H1 (cell line): ENCODE data around the gene PITPNC1. TPM values are rescaled to one million over a fixed set of nuclear protein-coding genes. Genes with fewer than 3 reads are reported as not detected.

Experiments
- CTCF ChIA-PET: fragments of 300-600 bp; sonication (Branson Sonifier 250); formaldehyde crosslinking; loops from one replicate; lab custom pipeline; 2021; ENCODE audit not compliant: partially characterized antibody; lab: Charles Lee
- POLR2A ChIA-PET: fragments of 300-600 bp; sonication (Branson Sonifier 250); formaldehyde crosslinking; loops from one replicate; lab custom pipeline; 2021; ENCODE audit warnings: inconsistent platforms; ENCODE audit not compliant: partially characterized antibody; lab: Charles Lee
- DNase-seq, 2 experiments: peaks; one replicate each; pipeline versions ENCODE4 v3.0.0 to v3.0.0-alpha.2; 2010 to 2022; ENCODE audit warnings: low spot score in 2 of 2, low read depth in 1 of 2, mixed read lengths in 1 of 2
- FAIRE-seq: peaks from 2 replicates; lab custom pipeline; 2011; peaks lifted over from hg19 to GRCh38; lab: Jason Lieb, UNC
- H2AFZ ChIP-seq: 2 replicates; pipeline ENCODE4 v1.8.1; 2012; ENCODE audit warnings: low read length, inconsistent platforms
- H2AK5ac ChIP-seq: 2 replicates; pipeline ENCODE4 v1.6.1; 2013; ENCODE audit warnings: low read depth, low read length
- H2BK120ac ChIP-seq: replicated peaks from 2 replicates; pipeline ENCODE3; 2013; ENCODE audit warnings: low read depth, low read length, inconsistent platforms
- H2BK12ac ChIP-seq: 2 replicates; pipeline ENCODE4 v1.6.1; 2013; ENCODE audit warnings: low read depth, low read length
- H2BK15ac ChIP-seq: 2 replicates; pipeline ENCODE4 v1.6.1; 2013; ENCODE audit warnings: low read length
- H2BK20ac ChIP-seq: 2 replicates; pipeline ENCODE4 v1.6.1; 2013; ENCODE audit warnings: low read length
- H2BK5ac ChIP-seq: 2 replicates; pipeline ENCODE4 v1.6.1; 2013; ENCODE audit warnings: low read depth, low read length
- H3K14ac ChIP-seq: 2 replicates; pipeline ENCODE4 v1.6.1; 2013; ENCODE audit warnings: inconsistent platforms; ENCODE audit not compliant: insufficient read length
- H3K18ac ChIP-seq: 2 replicates; pipeline ENCODE4 v1.6.1; 2013; ENCODE audit warnings: low read length; ENCODE audit errors: extremely low read depth
- H3K23ac ChIP-seq: 2 replicates; pipeline ENCODE4 v1.6.1; 2013; ENCODE audit warnings: inconsistent platforms; ENCODE audit not compliant: insufficient read length
- H3K23me2 ChIP-seq: 2 replicates; pipeline ENCODE4 v1.6.1; 2013; ENCODE audit warnings: low read depth, low read length
- H3K27ac ChIP-seq: 2 replicates; pipeline ENCODE4 v1.6.1; 2011; ENCODE audit warnings: low read depth, low read length, inconsistent platforms
- H3K27me3 ChIP-seq, 4 experiments: replicated peaks in 1 of 4; 1 replicate in 1 of 4; 2 replicates in 3 of 4; pipeline versions ENCODE4 v1.6.1 to v1.8.1; 2011 to 2013; ENCODE audit warnings: low read length in 3 of 4, mild to moderate bottlenecking in 3 of 4, inconsistent platforms in 2 of 4, mixed read lengths in 2 of 4, moderate library complexity in 1 of 4; ENCODE audit not compliant: control insufficient read depth in 3 of 4, insufficient read depth in 3 of 4; ENCODE audit errors: extremely low read depth in 1 of 4
- H3K36me3 ChIP-seq, 4 experiments: 2 replicates each; pipeline versions ENCODE4 v1.6.1 to v1.8.1; 2011 to 2013; ENCODE audit warnings: mild to moderate bottlenecking in 4 of 4, low read length in 3 of 4, moderate library complexity in 2 of 4, control low read depth in 1 of 4, inconsistent platforms in 1 of 4; ENCODE audit not compliant: insufficient read depth in 4 of 4, control insufficient read depth in 2 of 4
- H3K4ac ChIP-seq: replicated peaks from 2 replicates; pipeline ENCODE3; 2013; ENCODE audit warnings: low read length, low read depth, mixed read lengths, inconsistent platforms; ENCODE audit not compliant: insufficient read length
- H3K4me1 ChIP-seq, 4 experiments: replicated peaks in 1 of 4; 1 replicate in 1 of 4; 2 replicates in 3 of 4; pipeline versions ENCODE4 v1.6.1 to v1.8.1; 2011 to 2013; ENCODE audit warnings: low read length in 3 of 4, inconsistent platforms in 2 of 4, mixed read lengths in 1 of 4; ENCODE audit not compliant: insufficient read depth in 4 of 4, control insufficient read depth in 3 of 4
- H3K4me2 ChIP-seq, 2 experiments: 2 replicates each; pipeline versions ENCODE4 v1.6.1 to v1.8.1; 2011 to 2013; ENCODE audit warnings: low read depth in 2 of 2, low read length in 2 of 2, control low read depth in 1 of 2, inconsistent platforms in 1 of 2, mild to moderate bottlenecking in 1 of 2; ENCODE audit not compliant: insufficient read depth in 1 of 2
- H3K4me3 ChIP-seq, 4 experiments: fragments of 200-600, 300-600 bp in 1 of 4; sonication (generic), shearing (Covaris generic), sonication (Bioruptor Twin) in 1 of 4; 2 replicates each; pipeline versions ENCODE4 v1.5.1 to v1.8.1; 2011 to 2016; ENCODE audit warnings: low read length in 4 of 4, low read depth in 3 of 4, control low read depth in 2 of 4, inconsistent platforms in 2 of 4, mild to moderate bottlenecking in 2 of 4, mixed read lengths in 1 of 4, moderate library complexity in 1 of 4; ENCODE audit not compliant: insufficient read depth in 2 of 4; ENCODE audit errors: extremely low read depth in 1 of 4
- H3K56ac ChIP-seq: replicated peaks from 2 replicates; pipeline ENCODE3; 2013; ENCODE audit warnings: low read depth, mild to moderate bottlenecking, mixed read lengths, low read length, inconsistent platforms; ENCODE audit not compliant: insufficient read length
- H3K79me1 ChIP-seq: 2 replicates; pipeline ENCODE4 v1.6.1; 2013; ENCODE audit warnings: low read depth, low read length, control low read depth
- H3K79me2 ChIP-seq, 2 experiments: 2 replicates each; pipeline versions ENCODE4 v1.6.1 to v1.8.1; 2012 to 2013; ENCODE audit warnings: low read length in 2 of 2, mild to moderate bottlenecking in 2 of 2, inconsistent platforms in 1 of 2; ENCODE audit not compliant: insufficient read depth in 2 of 2, control insufficient read depth in 1 of 2
- H3K9ac ChIP-seq, 4 experiments: replicated peaks in 1 of 4; 1 replicate in 1 of 4; 2 replicates in 3 of 4; pipeline versions ENCODE4 v1.6.1 to v1.8.1; 2011 to 2013; ENCODE audit warnings: low read depth in 3 of 4, low read length in 3 of 4, control low read depth in 2 of 4, mild to moderate bottlenecking in 2 of 4, moderate library complexity in 2 of 4, inconsistent platforms in 1 of 4; ENCODE audit errors: extremely low read depth in 1 of 4
- H3K9me3 ChIP-seq, 2 experiments: 2 replicates each; pipeline versions ENCODE4 v1.6.1 to v1.8.1; 2012 to 2013; ENCODE audit warnings: mild to moderate bottlenecking in 2 of 2, moderate library complexity in 2 of 2, control low read depth in 1 of 2, inconsistent platforms in 1 of 2, low read depth in 1 of 2, low read length in 1 of 2, mixed read lengths in 1 of 2; ENCODE audit not compliant: insufficient read depth in 2 of 2
- H4K20me1 ChIP-seq, 2 experiments: replicated peaks in 1 of 2; 2 replicates each; pipeline versions ENCODE3 to v1.8.1; 2011 to 2013; ENCODE audit warnings: inconsistent platforms in 2 of 2, low read length in 2 of 2, mild to moderate bottlenecking in 1 of 2; ENCODE audit not compliant: insufficient read depth in 2 of 2, control insufficient read depth in 1 of 2
- H4K5ac ChIP-seq: 2 replicates; pipeline ENCODE4 v1.6.1; 2013; ENCODE audit warnings: low read length, low read depth, mixed read lengths, inconsistent platforms; ENCODE audit not compliant: insufficient read length
- H4K8ac ChIP-seq: 2 replicates; pipeline ENCODE4 v1.8.0; 2013; ENCODE audit warnings: mild to moderate bottlenecking, moderate library complexity, low read length, inconsistent platforms; ENCODE audit not compliant: insufficient read depth; ENCODE audit errors: extremely low read depth
- H4K91ac ChIP-seq: replicated peaks from 2 replicates; pipeline ENCODE3; 2013; ENCODE audit warnings: low read length, mixed read lengths, inconsistent platforms; ENCODE audit not compliant: insufficient read length
- CHD2 ChIP-seq: IDR thresholded peaks from 2 replicates; pipeline ENCODE4 v1.6.1; 2012; ENCODE audit warnings: low read length, improper control_type of control experiment
- CREB1 ChIP-seq: IDR thresholded peaks from 2 replicates; pipeline ENCODE4 v1.6.1; 2012; ENCODE audit warnings: inconsistent platforms
- EGR1 ChIP-seq: IDR thresholded peaks from 2 replicates; pipeline ENCODE4 v1.6.1; 2011; ENCODE audit warnings: low read depth, low read length, borderline replicate concordance
- EP300 ChIP-seq, 2 experiments: IDR thresholded peaks; 1 replicate in 1 of 2; 2 replicates in 1 of 2; pipeline ENCODE4 v1.6.1; 2011 to 2012; ENCODE audit warnings: low read depth in 2 of 2, low read length in 2 of 2, mild to moderate bottlenecking in 2 of 2, borderline replicate concordance in 1 of 2, inconsistent platforms in 1 of 2, moderate library complexity in 1 of 2
- FOSL1 ChIP-seq: IDR thresholded peaks from 2 replicates; pipeline ENCODE4 v1.6.1; 2011; ENCODE audit warnings: mild to moderate bottlenecking, low read depth, low read length, moderate library complexity; ENCODE audit not compliant: insufficient read depth
- JUND ChIP-seq: IDR thresholded peaks from 2 replicates; pipeline ENCODE4 v1.6.1; 2011; ENCODE audit warnings: mild to moderate bottlenecking, improper control_type of control experiment, low read length
- NANOG ChIP-seq: IDR thresholded peaks from 2 replicates; pipeline ENCODE4 v1.6.1; 2011; ENCODE audit warnings: low read length, low read depth, mild to moderate bottlenecking, inconsistent platforms; ENCODE audit not compliant: insufficient read depth, poor library complexity, severe bottlenecking
- PHF8 ChIP-seq: fragments of 200-600 bp; sonication (generic); conservative IDR thresholded peaks from 2 replicates; pipeline ENCODE4 v1.7.1; 2012; ENCODE audit warnings: low read depth, mild to moderate bottlenecking, inconsistent platforms, low read length, moderate library complexity
- RXRA ChIP-seq: IDR thresholded peaks from 2 replicates; pipeline ENCODE4 v1.6.1; 2011; ENCODE audit warnings: low read depth, mild to moderate bottlenecking, low read length, moderate library complexity; ENCODE audit not compliant: insufficient read depth
- SIN3A ChIP-seq, 2 experiments: IDR thresholded peaks in 1 of 2; conservative IDR thresholded peaks in 1 of 2; 2 replicates each; pipeline ENCODE4 v1.6.1; 2011 to 2012; ENCODE audit warnings: low read length in 2 of 2, improper control_type of control experiment in 1 of 2, low read depth in 1 of 2, mild to moderate bottlenecking in 1 of 2
- SIRT6 ChIP-seq: IDR thresholded peaks from one replicate; pipeline ENCODE4 v1.7.1; 2012; ENCODE audit warnings: low read length, inconsistent platforms
- TAF1 ChIP-seq: IDR thresholded peaks from 2 replicates; pipeline ENCODE4 v1.6.1; 2011; ENCODE audit warnings: mild to moderate bottlenecking, low read depth, low read length
- TCF12 ChIP-seq: IDR thresholded peaks from 2 replicates; pipeline ENCODE4 v1.6.1; 2011; ENCODE audit warnings: low read depth, mild to moderate bottlenecking, low read length
- ZNF274 ChIP-seq: IDR thresholded peaks from 2 replicates; pipeline ENCODE4 v1.7.0; 2012; ENCODE audit warnings: low read length, borderline replicate concordance; ENCODE audit errors: extremely low read depth
- WGBS, 2 experiments: shearing (Covaris generic) in 1 of 2; methylation state at CpG; one replicate each; pipeline versions ENCODE4 v1.1.6 to v1.1.7; 2013 to 2015; ENCODE audit warnings: low lambda C conversion rate in 2 of 2, mixed read lengths in 2 of 2, inconsistent platforms in 1 of 2, low coverage in 1 of 2, missing lambda C conversion rate in 1 of 2; ENCODE audit not compliant: insufficient replicate concordance in 2 of 2, insufficient coverage in 1 of 2, insufficient read length in 1 of 2; ENCODE audit errors: extremely low coverage in 1 of 2, missing lambda C conversion rate in 1 of 2; 5-methylcytosine and 5-hydroxymethylcytosine counted together
- polyA plus RNA-seq, 7 experiments: library from polyadenylated mRNA; depleted of rRNA in 3 of 7; stranded (reverse) in 5 of 7; unstranded in 2 of 7; fragments of >200 nt in 5 of 7; fragments of 200-250 nt in 2 of 7; gene quantifications; 1 replicate in 5 of 7; 2 replicates in 1 of 7; 4 replicates in 1 of 7; pipeline versions ENCODE4 v1.2.1 to v1.2.3, GENCODE V29; 2011 to 2013; ENCODE audit warnings: missing spikeins in 2 of 7, mixed read lengths in 2 of 7
- total RNA-seq: library from RNA; stranded (reverse); fragmentation: NEBNext Ultra II Directional; extraction: Animal tissue kit (Norgen Biotek cat#: 25700); gene quantifications from 2 replicates; pipeline ENCODE4 v1.2.1, GENCODE V29; 2021

The PITPNC1 gene
- total and polyA plus RNA-seq, 2 of the 8 experiments (the other 6 are each of a cell fraction or from before 2014, with no cell fraction given): 17.6 to 54.7 TPM

DNA sequence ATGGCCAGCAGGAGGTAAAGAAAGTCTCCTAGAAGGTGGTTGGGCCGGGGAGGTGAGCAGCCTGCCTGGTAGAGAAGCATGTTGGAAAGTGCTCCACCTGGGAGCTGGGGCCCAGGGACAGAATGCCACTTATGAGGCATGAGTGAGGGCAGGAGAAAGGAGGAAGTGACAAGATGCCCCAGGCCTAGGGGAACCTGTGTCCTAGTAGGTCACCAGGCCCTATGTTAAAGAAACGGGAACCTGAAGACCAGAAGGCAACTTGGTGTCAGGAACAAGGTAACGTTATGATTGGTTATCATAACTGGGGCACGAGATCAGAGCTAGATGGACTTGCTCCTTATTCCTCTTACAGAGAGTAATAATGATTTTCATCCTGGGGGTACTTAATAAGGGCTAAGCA lies 34.3 kb downstream of the PITPNC1 start:
- Histone ChIP-seq H3K4me3 (no peak overlapping the region), H4K91ac (no peak overlapping the region), H3K23ac (no peak overlapping the region), H3K23me2 (no peaks in the 10 kb centered on the region), H2AK5ac (no peak overlapping the region), H2BK15ac (no peak overlapping the region), H4K5ac (no peak overlapping the region), H3K4me2 (no peak overlapping the region), H2BK12ac (no peak overlapping the region), H3K27me3 (no peaks in the 10 kb centered on the region), H2BK5ac (no peak overlapping the region), H3K36me3 (no peaks in the 10 kb centered on the region; a peak in 1 of 8 replicates), H3K9me3 (peaks cover 4 to 5% of the 10 kb centered on the region in 2 experiments; a peak in 2 of 4 replicates), H3K18ac (no peak overlapping the region), H3K56ac (no peak overlapping the region), H2BK20ac (no peak overlapping the region), H3K4me1 (peaks cover 0 to 2% (median 0%) of the 10 kb centered on the region in 4 experiments; a peak in 1 of 7 replicates), H3K79me2 (peaks cover 9 to 71% of the 10 kb centered on the region in 2 experiments), H3K4ac (no peak overlapping the region), H4K8ac (no peak overlapping the region), H3K27ac (no peak overlapping the region), H4K20me1 (no peaks in the 10 kb centered on the region), H3K14ac (no peak overlapping the region), H3K79me1 (peaks cover 3% of the 10 kb centered on the region), H3K9ac (no peak overlapping the region), H2BK120ac (no peak overlapping the region), H2AFZ (no peak overlapping the region)
- CTCF ChIA-PET: interaction anchor here (1.1 to 1.3 kb wide), 2 partner anchors 25 to 58 kb away, joined by 3 read pairs; no protein-coding TSS in a partner anchor
- FAIRE-seq (no peak), DNase-seq (no peak)
- WGBS, 2 experiments: 93% methylated on average over 4 of the region's 4 CpGs; no CpG with 5 or more reads in 1 of the 2 experiments
- POLR2A ChIA-PET: interaction anchor here (1.3 kb wide), 1 partner anchor 9 kb away, joined by 3 read pairs; no protein-coding TSS in a partner anchor
- TF ChIP-seq CHD2 (no peak), ZNF274 (no peak), FOSL1 (no peak), SIRT6 (no peak), EP300 (IDR thresholded peaks at IDR 0.05; ENCODE audit: borderline replicate concordance in 1 of 2, low read depth in 2 of 2, low read length in 2 of 2) (no peak), TAF1 (no peak), CREB1 (no peak), SIN3A (conservative IDR thresholded peaks at IDR 0.05 in 1 of 2, IDR thresholded peaks at IDR 0.05 in 1 of 2; ENCODE audit: low read depth in 1 of 2, low read length in 2 of 2) (no peak), PHF8 (no peak), JUND (no peak), RXRA (no peak), EGR1 (no peak), TCF12 (no peak), NANOG (no peak)
